ENCODE measurements around the gene SSTR1.

DNA sequence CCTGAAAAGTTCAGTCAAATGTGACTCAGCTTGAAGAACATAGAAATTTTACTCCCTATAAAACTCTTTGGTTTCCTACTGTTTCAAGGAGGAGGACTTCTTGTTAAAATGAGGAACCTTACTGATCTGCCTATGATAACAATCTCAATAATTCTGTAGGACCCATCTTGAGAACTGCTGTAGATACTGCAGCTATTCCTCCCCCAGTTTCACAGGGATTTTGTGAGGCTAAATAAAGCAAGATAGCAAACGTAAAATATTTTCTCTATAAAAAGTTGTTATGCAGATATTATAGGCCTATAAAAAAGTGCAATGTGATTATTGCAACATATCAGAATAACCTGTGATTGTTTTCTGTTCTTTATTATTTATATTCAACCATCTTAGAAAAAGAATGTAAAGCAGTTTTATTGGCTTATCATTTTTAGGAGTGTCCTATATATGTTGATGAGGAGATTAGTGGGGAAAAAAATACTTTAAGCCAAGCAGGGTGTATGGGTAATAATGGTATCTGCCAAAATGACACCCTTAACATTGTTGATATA is 36.1 kb downstream of the SSTR1 start:
- no peak for TF ChIP-seq CTCF (IDR thresholded peaks at IDR 0.05)
- TF ChIP-seq POLR2A (IDR thresholded peaks at IDR 0.05) = no peak

All from esophagus squamous epithelium (tissue), 4 donors.